ENCODE measurements around the gene NTSR1.

Gene NTSR1

DNA sequence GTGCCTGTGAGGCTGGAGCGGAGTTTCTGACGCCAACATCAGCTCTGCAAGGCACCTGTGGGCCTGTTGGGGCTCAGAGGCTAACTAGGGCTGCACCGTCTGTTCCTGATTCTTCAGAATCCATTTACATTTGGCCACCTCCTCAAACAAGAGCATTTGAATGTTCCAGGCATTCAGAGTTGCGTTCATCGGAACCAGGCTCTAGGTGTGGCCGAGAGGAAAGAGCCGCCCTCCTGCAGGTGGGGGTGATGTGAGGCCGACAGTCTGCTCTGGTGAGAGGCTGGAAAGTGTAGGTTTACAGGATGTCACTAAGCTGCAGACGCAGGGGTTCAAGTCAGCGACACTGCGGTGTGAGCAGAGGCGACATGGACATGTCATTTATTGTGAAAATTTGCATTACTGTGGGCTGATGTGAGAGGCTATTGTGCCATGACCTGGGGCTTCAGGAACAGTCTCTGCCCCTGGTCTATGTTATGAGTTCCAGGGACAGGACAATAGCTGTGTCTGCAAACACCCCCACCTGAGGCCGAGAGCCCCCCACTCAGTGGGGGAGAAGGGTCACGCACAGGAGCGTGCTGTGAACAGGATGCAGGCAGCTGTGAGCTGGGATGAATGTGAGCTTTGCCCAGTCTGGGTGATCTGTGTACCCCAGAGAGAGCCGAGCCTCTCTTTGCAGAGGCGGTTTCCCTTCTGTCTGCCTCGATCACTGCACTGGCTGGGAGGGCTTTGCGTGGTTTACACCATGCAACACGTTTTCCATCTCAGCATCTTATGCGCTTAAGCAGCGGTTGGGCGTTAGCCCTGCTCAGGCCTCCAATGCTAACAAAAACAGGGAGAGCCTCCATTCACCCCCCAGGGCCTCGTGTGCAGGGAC, 45.3 kb upstream of the NTSR1 start:
- no peak for DNase-seq (ENCODE audit: low read depth in 2 of 2)
- TF ChIP-seq CTCF (IDR thresholded peaks at IDR 0.05; ENCODE audit: low read depth, low read length) = no peak
- H3K4me3 ChIP-seq (replicated peaks in 1 of 2; ENCODE audit: low read depth in 2 of 2, low read length in 2 of 2) = no peak overlapping the region

GRCh38 chr20:62664019-62664971, 44.3 kb upstream of the NTSR1 start:
- no peak overlapping the region for H3K4me3 ChIP-seq (replicated peaks in 1 of 2; ENCODE audit: low read depth in 2 of 2, low read length in 2 of 2)
- DNase-seq (ENCODE audit: low read depth in 2 of 2) = no peak
- TF ChIP-seq CTCF (IDR thresholded peaks at IDR 0.05; ENCODE audit: low read depth, low read length) = no peak

GRCh38 chr20:62665153-62665754, 43.4 kb upstream of the NTSR1 start:
- TF ChIP-seq CTCF (IDR thresholded peaks at IDR 0.05; ENCODE audit: low read depth, low read length) = no peak
- H3K4me3 ChIP-seq (replicated peaks in 1 of 2; ENCODE audit: low read depth in 2 of 2, low read length in 2 of 2) = no peak overlapping the region
- no peak for DNase-seq (ENCODE audit: low read depth in 2 of 2)

DNA sequence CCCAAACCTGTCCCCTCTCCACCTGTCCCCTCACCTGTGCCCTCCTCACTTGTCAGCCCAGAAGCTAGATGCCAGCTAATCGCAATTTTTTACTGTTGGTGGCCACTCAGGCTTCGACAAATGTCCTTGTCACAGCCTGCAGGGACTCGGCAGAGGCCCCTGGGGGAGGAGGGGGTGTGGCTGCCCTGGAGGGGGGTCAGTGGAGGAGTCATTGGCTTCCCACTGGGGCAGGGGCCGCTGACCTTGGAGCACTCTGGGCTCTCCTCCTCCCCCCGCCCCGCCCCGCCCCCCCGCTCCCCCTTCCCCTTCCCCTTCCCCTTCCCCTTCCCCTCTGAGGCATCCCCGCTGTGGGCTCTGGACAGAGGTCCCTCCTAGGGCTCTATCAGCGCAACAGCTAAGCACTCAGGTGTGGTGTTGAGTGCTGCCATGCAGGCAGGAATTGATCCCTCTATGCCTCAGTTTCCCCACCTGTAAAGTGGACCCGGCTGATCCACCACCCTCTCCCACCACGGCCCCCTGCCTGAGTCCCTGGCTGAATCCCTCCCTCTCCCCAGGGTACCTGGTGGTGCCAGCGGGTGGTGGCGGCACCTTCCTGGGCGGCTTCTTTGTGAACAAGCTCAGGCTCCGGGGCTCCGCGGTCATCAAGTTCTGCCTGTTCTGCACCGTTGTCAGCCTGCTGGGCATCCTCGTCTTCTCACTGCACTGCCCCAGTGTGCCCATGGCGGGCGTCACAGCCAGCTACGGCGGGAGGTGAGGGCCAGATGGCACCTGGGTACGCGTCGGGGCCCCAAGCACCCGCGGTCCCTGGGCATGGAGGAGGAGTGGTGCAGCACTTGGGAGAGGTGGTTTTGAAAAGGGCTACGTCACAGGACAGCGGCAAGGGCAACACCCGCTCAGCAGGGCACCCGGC, 42.6 kb upstream of the NTSR1 start:
- no peak for TF ChIP-seq CTCF (IDR thresholded peaks at IDR 0.05; ENCODE audit: low read depth, low read length)
- DNase-seq (ENCODE audit: low read depth in 2 of 2) = no peak
- H3K4me3 ChIP-seq (replicated peaks in 1 of 2; ENCODE audit: low read depth in 2 of 2, low read length in 2 of 2) = no peak overlapping the region

- no peak overlapping the region for H3K4me3 ChIP-seq (replicated peaks in 1 of 2; ENCODE audit: low read depth in 2 of 2, low read length in 2 of 2)
- TF ChIP-seq CTCF (IDR thresholded peaks at IDR 0.05; ENCODE audit: low read depth, low read length) = no peak
- peak; percentile 42 to 43 for DNase-seq (ENCODE audit: low read depth in 2 of 2)
Observed at GRCh38 chr20:62666736-62667529, 41.7 kb upstream of the NTSR1 start.
